GM21529 (cell line): ENCODE measurements around the gene LIMS3.
"Not testable (repeated sequence)": the region's sequence is repeated elsewhere in the genome, so short reads cannot be mapped to it uniquely, and the experiment has no call there.

Experiments used
- ATAC-seq: cut with Tn5 transposase; IDR thresholded peaks from one replicate; pipeline ENCODE4 v1.9.1; 2021; ENCODE audit not compliant: unreplicated experiment

The LIMS3 gene, protein sequence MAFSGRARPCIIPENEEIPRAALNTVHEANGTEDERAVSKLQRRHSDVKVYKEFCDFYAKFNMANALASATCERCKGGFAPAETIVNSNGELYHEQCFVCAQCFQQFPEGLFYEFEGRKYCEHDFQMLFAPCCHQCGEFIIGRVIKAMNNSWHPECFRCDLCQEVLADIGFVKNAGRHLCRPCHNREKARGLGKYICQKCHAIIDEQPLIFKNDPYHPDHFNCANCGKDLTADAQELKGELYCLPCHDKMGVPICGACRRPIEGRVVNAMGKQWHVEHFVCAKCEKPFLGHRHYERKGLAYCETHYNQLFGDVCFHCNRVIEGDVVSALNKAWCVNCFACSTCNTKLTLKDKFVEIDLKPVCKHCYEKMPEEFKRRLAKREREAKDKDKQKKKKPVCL

DNA sequence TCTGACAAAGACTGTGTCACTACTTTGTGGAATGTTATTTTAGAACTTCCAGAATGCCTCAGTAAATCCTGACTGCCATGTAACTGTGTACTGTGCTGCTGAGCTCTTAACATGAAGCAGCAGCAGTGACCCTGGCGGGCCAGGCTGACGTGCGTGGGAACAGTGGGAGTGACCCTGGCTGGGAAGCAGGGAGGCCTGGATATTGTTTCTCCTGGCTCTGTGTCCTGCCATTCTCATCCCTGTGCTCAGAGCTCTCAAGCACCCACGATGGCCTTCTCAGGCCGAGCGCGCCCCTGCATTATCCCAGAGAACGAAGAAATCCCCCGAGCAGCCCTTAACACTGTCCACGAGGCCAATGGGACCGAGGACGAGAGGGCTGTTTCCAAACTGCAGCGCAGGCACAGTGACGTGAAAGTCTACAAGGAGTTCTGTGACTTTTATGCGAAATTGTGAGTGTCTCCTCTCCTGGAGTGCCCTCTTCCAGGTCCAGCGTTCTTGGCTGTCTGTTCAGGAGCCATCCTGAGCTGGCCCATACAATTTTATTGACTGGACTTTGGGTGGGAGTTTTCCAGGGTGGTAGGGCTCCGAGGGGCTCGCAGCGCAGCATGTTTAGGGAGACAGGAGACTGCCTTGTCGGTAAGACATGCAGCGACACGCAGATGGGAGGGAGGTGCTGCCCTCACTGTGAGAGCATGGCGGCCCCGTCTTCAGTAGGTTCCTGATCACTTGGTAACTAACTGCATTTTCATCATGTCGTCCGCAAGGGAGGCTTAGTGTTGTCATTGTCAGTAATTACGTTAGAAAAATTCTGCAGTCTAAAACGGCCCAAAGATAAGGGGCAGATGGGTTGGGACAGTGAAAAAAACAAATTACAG lies at the start of gene LIMS3:
TSS of gene LIMS3 (plus strand) at position 227 of the 875 bp plus-strand sequence. CDS start at position 268, 41 bp downstream.
- ATAC-seq: not testable (repeated sequence)

DNA sequence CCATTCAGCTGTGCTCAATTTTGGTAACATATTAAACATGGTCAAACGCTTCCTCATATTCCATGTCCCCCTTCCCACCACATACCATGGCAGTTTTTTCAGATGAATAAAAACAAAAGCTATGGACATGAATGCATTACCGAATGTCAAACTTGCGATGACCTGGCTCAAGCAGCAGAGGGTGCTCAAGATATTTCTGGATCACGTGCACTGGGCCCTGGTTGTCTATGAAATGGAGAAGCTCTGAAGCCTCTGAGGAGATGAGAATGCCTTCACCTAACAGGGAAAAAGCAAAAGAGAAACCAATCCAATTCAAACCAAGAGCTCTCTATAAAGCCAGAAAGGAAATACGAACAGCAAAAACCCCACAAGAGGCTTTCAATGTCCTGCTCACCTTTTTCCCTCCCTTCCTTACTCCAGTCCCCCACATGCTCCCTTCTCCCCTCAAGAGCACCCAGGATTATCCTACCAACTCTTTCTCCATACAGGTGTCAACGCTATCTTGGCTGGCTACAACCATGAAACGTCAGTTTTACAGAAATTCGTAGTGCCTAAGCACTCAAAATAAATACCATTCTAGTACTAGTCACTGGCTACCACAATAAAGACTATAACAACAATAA lies 27.2 kb upstream of the LIMS3 start:
- ATAC-seq: peak; percentile 93

DNA sequence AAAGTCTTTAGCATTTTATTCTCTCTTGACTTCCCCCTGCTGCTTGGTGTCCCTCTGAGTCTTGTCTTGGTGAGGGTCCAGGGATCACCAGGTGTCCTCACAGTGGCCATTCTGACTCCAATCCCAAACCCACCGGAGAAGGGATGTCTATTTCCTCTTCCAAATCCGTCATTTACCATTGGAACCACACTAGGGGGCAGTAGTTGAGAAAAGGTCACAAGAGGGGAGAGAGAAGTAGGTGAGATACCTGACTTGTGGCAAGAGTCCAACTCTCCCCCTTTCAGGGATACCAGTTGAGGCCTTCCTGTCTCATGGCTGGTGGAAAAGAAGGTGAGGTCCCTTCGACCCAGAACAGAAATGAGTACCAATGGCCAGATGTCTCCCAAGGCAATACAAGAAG lies 21.9 kb upstream of the LIMS3 start:
- ATAC-seq: not testable (repeated sequence)

DNA sequence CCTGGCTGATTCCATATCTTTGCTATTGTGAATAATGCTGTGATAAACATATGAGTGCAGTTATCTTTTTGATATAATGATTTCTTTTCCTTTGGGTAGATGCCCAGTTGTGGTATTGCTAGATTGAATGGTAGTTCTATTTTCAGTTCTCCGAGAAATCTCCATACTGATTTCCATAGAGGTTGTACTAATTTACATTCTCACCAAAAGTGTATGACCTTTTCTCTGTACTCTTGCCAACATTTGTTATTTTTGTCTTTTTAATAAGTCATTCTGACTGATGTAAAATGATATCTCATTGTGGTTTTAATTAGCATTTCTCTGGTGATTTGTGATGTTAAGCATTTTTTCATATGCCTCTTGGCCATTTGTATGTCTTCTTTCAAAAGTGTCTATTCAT lies 16.4 kb upstream of the LIMS3 start:
- not testable (repeated sequence) for ATAC-seq

DNA sequence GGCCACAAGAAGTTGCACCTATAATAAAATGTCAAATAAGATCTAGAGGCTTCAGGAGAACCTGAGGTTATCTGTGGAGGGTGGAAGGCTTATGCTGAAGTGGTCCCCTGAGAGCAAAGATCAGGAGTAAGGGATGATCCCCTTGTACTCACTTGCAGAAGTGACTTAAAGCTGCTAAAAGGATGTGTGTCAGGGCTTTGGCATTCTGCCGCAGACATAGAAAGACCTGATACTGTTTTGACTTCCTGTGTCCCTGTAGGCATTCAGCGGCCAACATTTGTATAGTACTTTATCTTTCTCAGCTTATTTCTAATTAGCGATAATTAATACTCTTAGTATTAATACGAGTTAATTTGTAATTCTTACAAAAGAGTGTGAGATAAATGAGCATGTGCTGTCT lies 10.1 kb upstream of the LIMS3 start:
- ATAC-seq: not testable (repeated sequence)

DNA sequence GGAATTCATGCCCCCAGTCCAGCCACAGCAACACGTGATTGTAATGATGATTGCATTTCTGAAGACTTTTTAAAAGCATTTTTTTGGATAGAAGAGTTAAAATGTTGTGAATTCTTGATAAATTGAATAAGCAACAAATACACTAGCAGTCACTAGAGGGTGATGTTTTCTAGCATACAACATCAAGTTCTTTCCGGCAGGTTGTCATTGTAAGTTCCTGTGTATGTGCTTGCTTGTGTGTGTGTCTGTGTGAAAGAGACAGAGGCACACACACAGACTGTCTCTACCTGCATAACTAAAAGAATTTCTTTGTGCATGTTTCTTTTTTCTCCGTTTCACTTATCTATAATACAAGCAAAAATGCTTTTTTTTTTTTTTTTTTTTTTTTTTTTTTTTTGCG lies 8.6 kb upstream of the LIMS3 start:
- peak; percentile 45 for ATAC-seq

DNA sequence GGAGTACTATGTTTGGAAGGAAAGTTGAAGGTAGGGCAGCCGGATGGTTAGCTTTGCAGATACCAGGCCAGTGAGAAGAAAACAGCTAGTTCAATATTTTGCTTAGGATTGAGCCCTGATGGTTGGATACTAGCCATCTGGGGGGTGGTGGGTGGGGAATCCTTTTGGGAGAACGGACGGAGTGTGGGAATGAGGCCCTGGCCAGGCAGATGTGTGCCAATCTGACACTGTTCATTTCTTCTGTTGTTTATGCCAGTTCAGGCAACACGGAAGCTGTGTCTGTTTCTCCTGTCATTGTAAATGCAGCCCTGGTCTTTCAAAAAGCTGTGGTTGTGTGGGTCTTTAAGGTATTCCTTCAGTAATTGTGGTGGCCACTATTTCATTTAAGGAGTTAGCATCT lies 7.5 kb upstream of the LIMS3 start:
- not testable (repeated sequence) for ATAC-seq

DNA sequence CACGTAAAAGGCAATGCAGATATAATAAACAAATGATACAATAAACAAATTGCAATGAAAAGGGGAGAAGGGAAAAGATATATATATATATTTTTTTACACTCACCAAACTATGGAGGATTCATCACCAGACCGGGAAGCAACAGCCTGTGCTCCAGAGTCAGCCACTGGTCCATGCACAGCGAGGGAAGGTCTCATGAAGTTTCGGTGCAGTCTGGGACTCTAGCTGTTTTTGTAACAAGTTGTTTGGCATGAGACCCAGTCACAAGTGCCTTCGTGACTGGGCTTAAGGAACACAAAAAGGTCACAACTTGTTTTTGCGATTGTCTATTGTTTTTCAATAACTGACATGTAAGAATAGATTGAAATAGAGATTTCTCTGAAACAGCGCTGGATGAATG lies 4.8 kb upstream of the LIMS3 start:
- ATAC-seq: not testable (repeated sequence)

DNA sequence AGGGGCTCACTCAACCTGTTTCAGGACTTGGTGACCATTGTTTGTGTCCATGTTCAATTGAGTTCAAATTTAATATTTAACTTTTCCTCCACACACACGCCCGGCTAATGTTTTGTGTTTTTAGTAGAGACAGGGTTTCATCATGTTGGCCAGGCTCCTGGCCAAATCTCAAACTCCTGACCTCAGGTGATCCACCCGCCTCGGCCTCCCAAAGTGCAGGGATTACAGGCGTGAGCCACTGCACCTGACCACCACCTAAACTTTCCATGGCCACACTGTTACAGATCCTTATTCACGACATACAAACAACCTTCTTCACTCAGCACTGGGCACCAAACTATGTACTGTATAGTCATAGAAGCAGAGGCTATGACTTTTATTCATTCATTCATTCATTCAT lies 4.3 kb upstream of the LIMS3 start:
- not testable (repeated sequence) for ATAC-seq

DNA sequence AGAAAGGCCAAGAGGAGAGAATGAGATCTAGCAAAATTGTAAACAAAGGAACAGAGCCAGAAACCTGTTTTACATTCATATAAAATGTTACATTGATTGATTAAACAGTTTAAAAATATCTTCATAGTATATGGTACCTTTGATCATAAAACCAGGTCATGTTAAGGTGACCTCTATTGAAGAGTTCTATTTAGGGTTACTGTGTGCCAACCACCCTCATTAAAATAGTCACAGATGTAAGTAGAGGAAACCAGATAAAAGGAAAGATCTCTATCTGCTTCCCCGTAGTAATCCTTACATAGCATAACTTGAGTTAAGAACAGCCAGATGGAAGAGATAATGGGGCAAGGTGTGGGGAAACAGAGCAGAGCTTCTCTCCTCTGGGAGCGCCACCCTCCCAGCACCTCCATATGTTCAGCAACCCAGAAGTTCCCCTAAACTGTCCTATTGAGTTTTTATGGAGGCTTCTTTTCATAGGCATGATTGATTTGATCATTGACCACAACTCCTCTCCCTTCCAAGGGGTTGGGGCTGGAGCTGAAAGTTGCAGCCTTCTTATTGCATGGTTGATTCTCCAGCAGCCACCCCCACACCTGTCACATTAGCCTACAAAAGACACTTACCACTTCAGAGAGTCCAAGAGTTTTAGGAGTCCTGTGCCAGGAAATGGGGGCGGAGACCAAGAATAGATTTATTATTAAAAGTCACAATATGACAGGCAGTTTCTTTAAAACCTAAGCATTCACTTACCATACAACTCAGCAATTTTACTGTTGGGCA lies 3.2 kb upstream of the LIMS3 start:
- ATAC-seq: not testable (repeated sequence)

DNA sequence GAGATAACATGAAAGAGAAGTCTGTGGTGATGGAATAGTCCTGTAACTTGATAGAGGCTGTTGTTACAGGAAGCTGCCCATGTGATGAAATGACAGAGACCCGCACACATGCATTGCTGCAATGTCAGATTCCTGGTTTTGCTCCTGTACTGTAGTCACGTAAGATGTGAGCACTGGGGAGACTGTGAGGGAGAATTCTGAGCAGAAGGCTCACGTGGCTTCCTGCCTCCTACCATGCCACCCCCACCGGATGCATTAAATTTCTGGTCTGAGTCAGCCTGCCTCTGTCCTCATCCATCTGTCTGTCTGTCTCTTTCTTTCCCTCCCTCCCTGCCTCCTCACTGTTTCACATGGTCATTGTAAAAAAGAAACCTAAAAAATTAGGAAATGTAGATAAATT lies 2.3 kb upstream of the LIMS3 start:
- peak; percentile 97 for ATAC-seq

DNA sequence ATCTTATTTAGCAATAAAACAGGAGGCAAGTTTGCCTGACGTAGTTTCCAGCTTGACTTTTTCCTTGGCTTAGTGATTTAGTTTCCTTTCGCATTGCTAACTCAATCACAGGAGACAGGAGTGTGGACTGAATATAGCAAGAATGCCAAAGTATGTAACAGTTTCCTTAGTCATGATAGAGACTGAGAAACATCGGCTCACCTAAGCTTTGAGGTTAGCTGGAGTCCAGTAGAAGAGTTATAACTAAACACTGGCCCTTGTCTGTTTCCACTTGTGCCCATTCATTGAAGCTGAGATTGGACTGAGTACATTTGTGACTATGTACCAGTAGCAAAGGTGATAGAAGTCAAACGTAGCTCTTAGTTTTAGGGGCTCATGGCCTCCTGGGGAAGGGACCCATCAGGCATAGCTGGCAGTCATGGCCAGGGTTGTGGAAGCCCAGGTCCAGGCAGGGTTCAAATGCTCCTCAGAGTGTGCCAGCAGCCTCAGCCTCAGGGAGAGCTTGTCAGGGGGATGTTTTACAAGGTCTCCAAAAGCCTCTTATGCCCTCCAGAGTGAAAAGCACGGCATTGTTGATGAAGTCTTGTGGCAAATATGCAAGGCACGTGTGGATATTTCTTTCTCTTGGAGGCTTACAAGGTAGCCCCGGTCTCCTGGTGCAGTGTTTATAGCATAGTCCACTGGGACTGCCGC lies 573 bp upstream of the LIMS3 start:
- not testable (repeated sequence) for ATAC-seq

DNA sequence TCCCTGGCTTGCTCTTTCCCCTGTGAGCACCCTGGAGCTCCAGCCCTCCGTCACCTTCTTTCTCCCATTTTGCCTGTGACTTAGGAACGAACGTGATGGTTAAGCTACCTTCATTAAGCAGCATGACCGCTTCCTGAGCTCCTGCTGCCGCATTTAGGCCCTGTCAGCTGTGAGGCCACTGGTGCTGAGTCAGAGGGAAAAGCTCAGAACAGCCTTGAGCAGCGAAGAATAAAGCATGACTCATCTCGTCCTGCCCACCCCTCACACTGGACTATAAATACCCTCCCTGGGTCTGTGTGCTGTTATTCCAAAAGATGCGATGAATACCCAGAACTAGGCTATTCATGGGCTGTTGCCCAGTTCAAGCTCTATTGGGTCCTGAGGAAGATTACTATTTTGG lies 7.3 kb downstream of the LIMS3 start:
- peak; percentile 96 for ATAC-seq

DNA sequence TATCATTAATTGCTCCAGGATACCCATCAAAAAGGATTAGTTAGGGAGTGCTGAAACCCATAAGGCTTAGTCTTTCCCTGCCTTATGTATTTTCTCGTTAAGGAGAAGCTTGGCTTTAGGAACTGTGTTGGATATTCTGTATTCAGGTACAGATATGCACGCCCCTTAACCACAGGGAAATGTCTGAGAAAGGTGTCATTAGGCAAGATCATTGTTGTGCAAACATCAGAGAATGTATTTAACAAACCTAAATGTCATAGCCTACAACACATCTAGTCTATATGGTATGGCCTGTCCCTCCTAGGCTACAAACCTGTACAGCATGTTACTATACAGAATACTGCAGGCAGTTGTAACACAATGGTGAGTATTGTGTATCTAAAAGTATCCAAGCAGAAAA lies 10.1 kb downstream of the LIMS3 start:
- not testable (repeated sequence) for ATAC-seq

DNA sequence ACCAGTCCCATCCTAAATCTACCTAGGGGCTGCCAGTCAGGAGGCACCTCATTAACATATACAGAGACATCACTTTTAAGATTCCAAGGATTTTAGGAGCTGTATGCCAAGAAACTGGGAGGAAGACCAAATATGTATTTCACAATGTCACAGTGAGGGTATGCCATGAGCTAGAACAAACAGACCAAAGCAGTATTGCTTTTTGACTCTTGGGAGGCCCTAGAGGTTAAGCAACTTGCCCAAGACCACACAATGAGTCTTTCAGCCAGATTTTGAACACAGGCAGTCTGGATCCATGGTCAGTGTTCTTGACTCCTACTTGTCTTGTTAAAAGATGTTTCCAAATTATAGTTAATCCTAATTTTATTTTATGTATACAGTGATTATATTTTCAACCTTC lies 12.3 kb downstream of the LIMS3 start:
- not testable (repeated sequence) for ATAC-seq

DNA sequence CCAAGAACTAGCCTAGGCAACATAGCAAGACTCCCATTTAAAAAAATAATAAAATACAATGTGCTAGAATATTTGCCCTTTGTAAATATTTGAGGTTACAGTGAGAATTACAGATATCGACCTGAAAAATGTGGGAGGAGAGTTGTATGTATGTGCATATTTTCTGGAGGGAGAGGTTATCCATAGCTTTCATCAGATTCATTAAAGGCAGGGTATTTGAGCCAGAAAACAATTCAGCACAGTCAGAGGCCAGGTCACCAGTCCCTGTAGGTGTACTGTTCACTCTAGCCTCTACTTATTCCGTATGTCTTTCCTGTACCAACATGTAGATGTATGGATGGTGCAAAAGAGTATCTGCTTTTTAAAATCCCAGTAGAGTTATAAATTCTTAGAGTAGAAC lies 15.4 kb downstream of the LIMS3 start:
- not testable (repeated sequence) for ATAC-seq

DNA sequence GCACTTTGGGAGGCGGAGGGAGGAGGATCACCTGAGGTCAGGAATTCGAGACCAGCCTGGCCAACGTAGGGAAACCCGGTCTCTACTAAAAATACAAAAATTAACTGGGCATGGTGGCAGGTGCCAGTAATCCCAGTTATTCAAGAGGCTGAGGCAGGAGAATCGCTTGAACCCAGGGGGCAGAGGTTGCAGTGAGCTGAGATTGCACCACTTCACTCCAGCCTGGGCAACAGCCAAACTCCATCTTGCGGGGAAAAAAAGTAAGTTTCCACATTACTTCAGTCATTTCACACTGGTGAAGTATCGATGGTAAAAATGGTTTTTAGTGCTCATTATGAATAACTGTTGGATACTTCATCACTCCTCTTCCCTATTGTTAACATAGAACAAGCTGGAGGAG lies 16.1 kb downstream of the LIMS3 start:
- ATAC-seq: not testable (repeated sequence)

DNA sequence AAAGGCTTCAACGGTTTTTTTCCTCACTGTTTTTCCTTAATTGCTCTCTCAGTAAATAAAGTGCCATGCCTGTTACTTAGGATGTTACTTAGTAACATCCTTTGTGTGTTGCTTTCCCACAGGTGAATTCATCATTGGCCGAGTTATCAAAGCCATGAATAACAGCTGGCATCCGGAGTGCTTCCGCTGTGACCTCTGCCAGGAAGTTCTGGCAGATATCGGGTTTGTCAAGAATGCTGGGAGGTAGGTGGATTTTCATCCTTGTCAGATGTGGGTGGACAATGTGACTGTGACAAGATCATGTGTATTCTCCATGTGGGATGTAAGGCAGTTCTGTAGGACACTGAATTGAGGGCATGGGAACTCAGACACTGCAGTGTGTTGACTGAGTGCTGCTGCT lies 17.3 kb downstream of the LIMS3 start:
- not testable (repeated sequence) for ATAC-seq

DNA sequence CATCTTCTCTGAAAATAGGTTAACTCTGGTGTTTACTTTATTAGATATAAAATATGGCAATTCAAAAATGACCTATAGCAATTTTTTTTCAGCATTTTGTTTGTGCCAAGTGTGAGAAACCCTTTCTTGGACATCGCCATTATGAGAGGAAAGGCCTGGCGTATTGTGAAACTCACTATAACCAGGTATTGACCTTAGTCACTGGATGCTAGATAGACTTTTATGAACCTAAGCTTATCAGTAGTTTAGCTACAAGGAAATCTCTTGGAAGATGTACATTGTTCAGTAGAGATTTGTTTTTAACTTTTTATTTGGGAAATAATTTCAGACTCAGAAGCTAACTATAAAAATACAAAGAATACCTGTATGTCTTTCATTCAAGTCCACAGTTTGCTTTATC lies 21.7 kb downstream of the LIMS3 start:
- not testable (repeated sequence) for ATAC-seq
